A549 treated with Mapracorat at 1 μM for 4 hours (cell line): Measurements from ENCODE around the gene PTMA. TPM values are rescaled to one million over a fixed set of nuclear protein-coding genes. Genes with fewer than 3 reads are reported as not detected.

Experiments
- total RNA-seq: library from RNA; stranded (reverse); fragments of 200-300 nt; extraction: Qiagen RNA extraction; gene quantifications from 5 replicates; pipeline ENCODE4 v1.2.3, GENCODE V29; 2022

Gene PTMA, protein sequence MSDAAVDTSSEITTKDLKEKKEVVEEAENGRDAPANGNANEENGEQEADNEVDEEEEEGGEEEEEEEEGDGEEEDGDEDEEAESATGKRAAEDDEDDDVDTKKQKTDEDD
- total RNA-seq = 1,527 to 1,675 TPM (median 1,538 TPM) in 5 replicates

DNA sequence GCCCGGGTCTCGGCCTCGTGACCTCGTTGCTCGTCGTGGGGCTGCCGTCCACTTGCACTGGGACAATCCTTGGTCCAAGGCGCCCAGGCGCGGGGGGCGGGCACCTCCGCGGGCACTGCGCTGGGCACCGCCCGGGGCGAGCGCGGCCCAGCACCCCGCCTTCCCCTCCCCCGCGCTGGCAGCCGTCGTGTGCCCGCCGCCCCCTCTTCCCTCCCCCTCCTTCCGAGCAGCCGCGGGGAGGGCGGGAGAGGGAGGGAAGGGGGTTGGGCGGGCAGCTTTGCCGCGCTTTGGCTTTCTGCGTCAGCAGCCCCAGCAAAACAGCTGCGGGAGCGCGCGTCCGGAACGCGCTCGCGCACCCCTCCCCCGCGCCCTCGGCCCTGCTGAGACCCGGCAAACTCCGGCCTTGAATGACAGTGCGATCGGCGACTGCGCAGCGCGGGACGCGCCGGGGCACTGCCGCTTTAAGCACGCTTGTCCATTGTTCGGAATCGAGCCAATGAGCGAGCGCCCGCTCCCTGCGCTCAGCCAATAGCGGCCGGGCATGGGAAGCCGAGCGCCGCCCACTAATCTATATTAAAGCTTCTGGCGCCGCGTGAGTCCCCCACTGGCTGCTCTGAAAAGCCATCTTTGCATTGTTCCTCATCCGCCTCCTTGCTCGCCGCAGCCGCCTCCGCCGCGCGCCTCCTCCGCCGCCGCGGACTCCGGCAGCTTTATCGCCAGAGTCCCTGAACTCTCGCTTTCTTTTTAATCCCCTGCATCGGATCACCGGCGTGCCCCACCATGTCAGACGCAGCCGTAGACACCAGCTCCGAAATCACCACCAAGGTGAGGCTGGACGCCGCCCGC lies at the start of gene PTMA:
Gene PTMA (plus strand): TSS at position 599 of the 846 bp plus-strand sequence. CDS start 182 bp downstream, at position 781.

Other genes with a start within 250 kb of the PTMA start
- gene NCL, start 244.0 kb upstream of the PTMA start, total RNA-seq = 779 to 864 TPM (median 785 TPM) in 5 replicates
- gene NMUR1, start 178.1 kb upstream of the PTMA start, total RNA-seq = not detected in 5 replicates
- not detected in 5 replicates for gene TEX44, start 115.7 kb upstream of the PTMA start, total RNA-seq
- 21.0 to 23.8 TPM (median 23.1 TPM) in 5 replicates for gene PDE6D, start 72.8 kb downstream of the PTMA start, total RNA-seq
- gene COPS7B, start 77.9 kb downstream of the PTMA start, total RNA-seq = 32.0 to 43.0 TPM (median 41.0 TPM) in 5 replicates
- gene NPPC, start 217.9 kb downstream of the PTMA start, total RNA-seq = 0.31 to 0.59 TPM (median 0.40 TPM) in 4 of 5 replicates, not detected in the other